C4-2B (cell line): ENCODE data around the gene ASTE1.

Source experiments
- H3K27ac ChIP-seq: fragments of 450-650 bp; 2 replicates; pipeline ENCODE4 v1.5.1; 2017
- ZFX ChIP-seq: fragments of 450-650 bp; IDR thresholded peaks from 2 replicates; pipeline ENCODE4 v1.6.1; 2017
- TF ChIP-seq, protein P1 (sequence below): fragments of 450-650 bp; conservative IDR thresholded peaks from 2 replicates; pipeline ENCODE4 v1.5.1; 2017; ENCODE audit warnings: mild to moderate bottlenecking

The ASTE1 gene, protein sequence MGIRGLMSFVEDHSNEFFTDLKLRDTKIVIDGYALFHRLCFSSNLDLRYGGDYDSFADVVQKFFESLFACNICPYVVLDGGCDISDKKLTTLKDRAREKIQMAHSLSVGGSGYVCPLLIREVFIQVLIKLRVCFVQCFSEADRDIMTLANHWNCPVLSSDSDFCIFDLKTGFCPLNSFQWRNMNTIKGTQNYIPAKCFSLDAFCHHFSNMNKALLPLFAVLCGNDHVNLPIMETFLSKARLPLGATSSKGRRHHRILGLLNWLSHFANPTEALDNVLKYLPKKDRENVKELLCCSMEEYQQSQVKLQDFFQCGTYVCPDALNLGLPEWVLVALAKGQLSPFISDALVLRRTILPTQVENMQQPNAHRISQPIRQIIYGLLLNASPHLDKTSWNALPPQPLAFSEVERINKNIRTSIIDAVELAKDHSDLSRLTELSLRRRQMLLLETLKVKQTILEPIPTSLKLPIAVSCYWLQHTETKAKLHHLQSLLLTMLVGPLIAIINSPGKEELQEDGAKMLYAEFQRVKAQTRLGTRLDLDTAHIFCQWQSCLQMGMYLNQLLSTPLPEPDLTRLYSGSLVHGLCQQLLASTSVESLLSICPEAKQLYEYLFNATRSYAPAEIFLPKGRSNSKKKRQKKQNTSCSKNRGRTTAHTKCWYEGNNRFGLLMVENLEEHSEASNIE

DNA sequence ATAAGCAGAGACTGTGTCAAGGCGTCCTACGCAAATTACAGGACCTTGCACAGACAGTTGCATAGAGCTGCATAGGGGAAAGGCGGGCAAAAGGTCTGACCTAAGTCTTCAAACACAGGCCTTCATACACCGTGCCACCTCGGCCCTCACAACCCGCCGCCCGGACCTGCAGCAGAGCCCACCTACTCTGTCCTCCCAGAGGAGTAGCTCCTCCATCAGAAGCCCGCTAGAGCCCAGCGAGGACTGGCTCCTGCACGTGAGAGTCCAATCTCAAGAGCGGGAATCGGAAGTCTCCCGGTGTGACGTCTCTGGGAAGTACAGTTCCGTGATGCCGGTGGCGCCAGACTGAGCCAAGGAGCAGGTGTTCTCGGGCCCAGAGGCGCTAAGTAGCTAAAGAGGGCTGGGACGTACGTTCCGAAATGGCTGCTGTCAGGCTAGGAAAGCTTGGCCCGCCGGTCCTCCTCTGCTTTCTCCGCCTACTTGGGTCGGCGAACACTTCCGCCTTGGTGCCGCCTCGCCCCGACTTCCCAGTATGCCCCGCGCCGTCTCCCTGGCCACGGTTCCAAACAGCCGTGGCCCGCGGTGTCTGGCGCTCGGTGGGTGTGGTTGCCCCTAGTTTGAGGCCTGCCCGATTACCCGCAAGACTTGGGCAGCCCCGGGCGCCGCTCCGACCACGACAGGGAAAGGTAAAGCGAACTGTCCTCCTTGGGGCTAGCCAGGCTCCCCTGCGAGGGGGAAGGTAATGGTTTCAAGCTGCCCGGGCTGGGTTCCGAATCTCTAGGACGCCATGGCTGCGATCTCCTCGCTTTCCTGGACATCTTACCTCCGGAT is at the start of gene ASTE1, which contains the start of gene NEK11:
ASTE1 (minus strand) TSS at position 505 of the 831 bp plus-strand sequence. CDS start 1,519 bp downstream, outside the sequence.
NEK11 (plus strand) TSS at position 557 of the 831 bp plus-strand sequence. CDS start 2,832 bp downstream, outside the sequence.
- peak within 1 kb of the TSS; percentile 90 for H3K27ac ChIP-seq
- TF ChIP-seq ZFX = peak; percentile 62; the same call in 1 of the 2 replicates
- TF ChIP-seq, protein P1, sequence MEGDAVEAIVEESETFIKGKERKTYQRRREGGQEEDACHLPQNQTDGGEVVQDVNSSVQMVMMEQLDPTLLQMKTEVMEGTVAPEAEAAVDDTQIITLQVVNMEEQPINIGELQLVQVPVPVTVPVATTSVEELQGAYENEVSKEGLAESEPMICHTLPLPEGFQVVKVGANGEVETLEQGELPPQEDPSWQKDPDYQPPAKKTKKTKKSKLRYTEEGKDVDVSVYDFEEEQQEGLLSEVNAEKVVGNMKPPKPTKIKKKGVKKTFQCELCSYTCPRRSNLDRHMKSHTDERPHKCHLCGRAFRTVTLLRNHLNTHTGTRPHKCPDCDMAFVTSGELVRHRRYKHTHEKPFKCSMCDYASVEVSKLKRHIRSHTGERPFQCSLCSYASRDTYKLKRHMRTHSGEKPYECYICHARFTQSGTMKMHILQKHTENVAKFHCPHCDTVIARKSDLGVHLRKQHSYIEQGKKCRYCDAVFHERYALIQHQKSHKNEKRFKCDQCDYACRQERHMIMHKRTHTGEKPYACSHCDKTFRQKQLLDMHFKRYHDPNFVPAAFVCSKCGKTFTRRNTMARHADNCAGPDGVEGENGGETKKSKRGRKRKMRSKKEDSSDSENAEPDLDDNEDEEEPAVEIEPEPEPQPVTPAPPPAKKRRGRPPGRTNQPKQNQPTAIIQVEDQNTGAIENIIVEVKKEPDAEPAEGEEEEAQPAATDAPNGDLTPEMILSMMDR = no peak

DNA sequence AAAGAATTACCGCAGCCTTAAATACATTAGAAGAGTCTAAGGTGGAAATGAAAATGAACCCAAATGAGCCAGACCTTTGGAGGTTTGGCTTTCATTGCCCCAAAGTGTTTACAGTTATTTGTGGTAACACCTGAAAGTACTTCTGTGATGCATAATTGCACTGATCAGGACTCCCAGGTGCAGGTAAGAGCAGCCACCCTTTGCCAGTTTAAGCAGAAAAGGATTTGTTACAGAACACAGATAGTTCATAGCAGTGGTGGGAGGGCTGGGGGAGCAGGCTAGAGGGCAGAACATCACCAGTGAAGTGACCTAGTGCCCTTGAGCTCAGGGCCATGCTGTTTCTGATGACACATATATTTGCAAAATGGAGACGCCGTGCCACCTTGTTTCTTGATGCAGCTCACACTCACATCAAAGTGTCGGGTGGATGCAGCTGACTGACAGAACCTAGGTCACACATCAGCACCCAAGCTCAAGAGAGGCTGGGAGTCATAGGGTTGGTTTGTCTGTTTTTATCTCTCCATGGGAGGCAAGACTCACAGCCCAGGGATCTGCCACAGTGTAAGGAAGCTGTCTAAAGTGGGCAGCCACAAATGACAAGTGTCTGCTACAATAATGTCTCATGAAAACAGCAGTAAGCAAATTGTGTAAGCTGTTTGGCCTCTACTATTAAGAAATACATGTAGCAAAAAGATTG is 49.2 kb upstream of the ASTE1 start:
- H3K27ac ChIP-seq = no peak overlapping the region
- TF ChIP-seq, protein P1 = no peak
- no peak for TF ChIP-seq ZFX

DNA sequence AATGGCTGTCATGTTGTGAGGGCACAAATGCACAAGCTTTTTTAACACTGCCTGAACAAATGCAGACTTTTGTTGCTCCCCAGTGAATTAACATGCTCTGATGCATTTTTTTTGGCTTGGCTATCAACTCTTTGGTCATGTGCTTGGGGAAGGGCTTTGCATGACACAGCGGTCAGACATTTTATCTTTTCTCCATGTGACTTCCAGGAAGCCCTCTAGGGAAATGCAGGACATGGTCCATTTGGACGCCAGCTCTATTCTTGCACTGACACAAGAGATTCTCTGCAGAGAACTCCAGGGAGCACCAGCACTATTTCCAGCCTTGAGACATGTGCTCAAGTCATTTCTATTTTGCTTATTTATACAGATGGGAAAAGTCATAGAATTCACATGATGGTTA is 46.2 kb upstream of the ASTE1 start:
- H3K27ac ChIP-seq = no peak overlapping the region
- TF ChIP-seq, protein P1 = no peak
- TF ChIP-seq ZFX = no peak

DNA sequence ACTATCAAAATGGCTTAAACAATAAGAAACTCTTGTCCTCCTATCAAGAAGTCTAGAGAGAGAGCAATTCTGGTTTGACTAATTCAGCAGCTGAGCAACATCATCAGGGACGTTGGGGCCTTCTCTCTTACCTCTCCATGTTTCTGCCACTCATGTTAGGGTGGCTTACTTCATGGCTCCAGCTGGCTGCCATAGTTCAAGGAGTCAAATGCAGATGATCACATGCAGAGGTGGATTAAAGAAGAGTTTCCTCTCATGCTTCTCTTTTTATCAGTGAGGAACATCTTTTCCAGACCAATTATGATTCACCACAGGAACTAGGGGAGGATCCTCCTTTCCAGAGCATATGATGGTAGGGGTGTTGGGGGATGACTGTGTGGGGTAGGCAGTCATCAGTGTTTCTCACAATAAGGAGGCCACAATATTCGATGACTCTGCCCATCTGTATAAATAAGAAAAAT is 45.5 kb upstream of the ASTE1 start:
- TF ChIP-seq, protein P1 = no peak
- TF ChIP-seq ZFX = no peak
- H3K27ac ChIP-seq = no peak overlapping the region

DNA sequence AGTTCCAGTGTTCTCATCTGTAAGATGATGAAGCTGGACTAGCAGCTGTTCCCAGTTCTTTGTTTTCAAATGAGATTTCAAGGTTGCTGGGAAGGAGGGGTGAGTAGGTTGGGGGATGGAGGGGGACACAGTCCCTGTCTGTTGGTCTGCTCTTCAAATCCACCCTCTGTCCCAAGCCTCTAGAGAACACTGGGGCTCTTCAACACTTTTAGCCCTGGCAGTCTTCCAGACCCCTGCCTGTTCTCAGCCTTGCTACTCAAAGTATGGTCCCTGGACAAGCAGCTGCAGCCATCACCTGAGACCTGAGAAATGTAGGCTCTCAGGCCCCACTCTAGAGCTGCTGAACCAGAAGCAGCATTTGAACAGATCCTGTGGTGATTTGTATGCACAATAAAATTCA is 41.4 kb upstream of the ASTE1 start:
- no peak overlapping the region for H3K27ac ChIP-seq
- TF ChIP-seq ZFX = no peak
- TF ChIP-seq, protein P1 = no peak

DNA sequence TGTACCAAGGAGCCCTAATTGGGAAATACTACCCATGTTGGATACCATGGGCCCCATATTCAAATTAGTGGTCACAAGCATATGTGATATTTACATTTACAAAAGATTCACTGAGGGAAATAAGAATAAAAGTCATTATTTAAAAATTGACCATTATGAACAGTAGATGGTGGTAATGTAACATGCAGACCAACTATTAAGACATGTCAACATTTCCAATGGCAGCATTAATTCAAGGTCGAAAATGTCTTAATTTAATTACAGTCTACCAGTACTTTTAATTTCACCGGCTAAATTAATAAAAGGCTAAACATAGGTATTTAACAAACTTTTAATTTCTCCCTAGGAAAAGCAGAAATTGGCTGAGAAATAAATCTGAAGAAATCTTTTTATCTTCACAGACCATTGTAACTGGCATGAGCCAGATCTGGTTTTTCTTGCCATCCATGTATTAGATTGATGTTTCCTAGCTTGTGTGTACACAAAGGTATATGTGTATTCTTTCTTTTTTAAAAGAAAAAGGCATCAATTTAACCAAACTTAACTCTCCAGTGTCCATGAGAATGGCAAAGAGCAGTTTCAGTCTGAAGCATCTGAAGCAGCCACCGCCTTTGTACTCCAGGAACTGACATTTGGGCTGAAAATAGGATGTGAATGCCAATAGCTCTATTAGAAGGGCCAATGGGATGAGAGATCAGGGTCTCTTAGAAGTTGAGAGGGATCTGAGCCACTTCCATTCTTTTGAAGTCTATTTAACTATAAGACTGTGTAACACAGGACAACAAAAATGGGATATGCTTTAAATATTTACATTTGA is 26.6 kb upstream of the ASTE1 start:
- H3K27ac ChIP-seq = no peak overlapping the region
- TF ChIP-seq ZFX = no peak
- TF ChIP-seq, protein P1 = peak; percentile 58
